IPS-20b (cell line): Measurements from ENCODE around the gene UVRAG.

Experiments
- H3K27ac ChIP-seq: one replicate; pipeline ENCODE4 v1.5.1; 2013; ENCODE audit warnings: low read length
- H3K27me3 ChIP-seq: 2 replicates; pipeline ENCODE4 v1.6.1; 2013; ENCODE audit warnings: mild to moderate bottlenecking, low read length, inconsistent platforms; ENCODE audit not compliant: insufficient read depth
- H3K36me3 ChIP-seq: 2 replicates; pipeline ENCODE4 v1.6.1; 2013; ENCODE audit warnings: low read depth, mild to moderate bottlenecking, inconsistent platforms, low read length, moderate library complexity; ENCODE audit not compliant: insufficient read depth
- H3K4me1 ChIP-seq: 2 replicates; pipeline ENCODE4 v1.6.1; 2013; ENCODE audit warnings: mild to moderate bottlenecking, control low read depth, inconsistent platforms, low read length, moderate library complexity; ENCODE audit not compliant: insufficient read depth
- H3K4me3 ChIP-seq: 2 replicates; pipeline ENCODE4 v1.5.1; 2013; ENCODE audit warnings: mild to moderate bottlenecking, low read length, inconsistent platforms
- H3K9ac ChIP-seq: 2 replicates; pipeline ENCODE4 v1.6.1; 2013; ENCODE audit warnings: low read depth, mild to moderate bottlenecking, inconsistent platforms, low read length, moderate library complexity
- H3K9me3 ChIP-seq: 2 replicates; pipeline ENCODE4 v1.6.1; 2013; ENCODE audit warnings: mild to moderate bottlenecking, low read depth, low read length, inconsistent platforms; ENCODE audit not compliant: insufficient read depth

UVRAG gene

DNA sequence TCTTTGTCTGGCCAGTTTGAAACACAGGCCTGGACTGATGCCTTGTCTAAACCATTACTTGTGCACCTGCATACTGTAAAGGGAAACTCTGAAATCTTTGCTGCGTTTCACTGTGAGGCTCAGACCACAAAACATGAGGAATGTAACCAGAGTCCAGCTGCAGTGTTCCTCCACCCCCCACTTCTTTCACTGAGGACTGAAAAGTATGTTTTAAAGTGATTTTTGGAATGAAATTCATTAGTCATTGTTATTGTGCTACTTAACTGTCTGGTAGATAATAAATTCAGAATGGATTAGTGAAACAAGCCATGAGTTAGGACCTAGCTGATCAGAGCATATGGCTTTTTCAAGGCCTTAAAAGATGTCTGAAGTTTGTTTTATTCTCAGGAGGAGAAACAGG is 210.1 kb downstream of the UVRAG start:
- Histone ChIP-seq H3K4me3 (no peak overlapping the region), H3K27ac (no peak overlapping the region), H3K36me3 (no peaks in the 10 kb centered on the region), H3K27me3 (no peaks in the 10 kb centered on the region), H3K4me1 (peaks cover 8% of the 10 kb centered on the region; the same call in 1 of the 2 replicates), H3K9me3 (no peaks in the 10 kb centered on the region), H3K9ac (no peak overlapping the region)

DNA sequence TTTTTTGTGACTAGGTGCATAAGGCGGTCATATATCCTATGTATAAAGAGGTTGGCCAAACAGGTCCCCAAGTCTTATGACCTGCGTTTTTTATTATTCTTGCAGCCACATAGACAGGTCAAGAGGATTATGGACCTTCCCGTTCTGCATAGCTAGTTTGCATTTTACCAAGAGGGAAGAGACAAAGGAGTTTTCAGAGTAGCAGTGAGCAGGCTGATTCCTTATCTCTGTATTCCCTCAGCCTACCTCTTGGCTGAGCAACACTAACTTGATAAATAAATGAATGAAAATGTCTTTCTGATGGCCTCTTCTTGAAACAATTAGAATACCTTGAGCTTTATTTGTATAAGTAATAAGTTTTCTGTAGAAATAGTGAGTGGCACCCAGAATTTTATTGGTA is 210.8 kb downstream of the UVRAG start:
- no peaks in the 10 kb centered on the region for H3K27me3 ChIP-seq
- no peak overlapping the region for H3K4me3 ChIP-seq
- no peaks in the 10 kb centered on the region for H3K36me3 ChIP-seq
- no peaks in the 10 kb centered on the region for H3K9me3 ChIP-seq
- H3K4me1 ChIP-seq, result peaks cover 12% of the 10 kb centered on the region
- no peak overlapping the region for H3K9ac ChIP-seq
- H3K27ac ChIP-seq, result no peak overlapping the region

DNA sequence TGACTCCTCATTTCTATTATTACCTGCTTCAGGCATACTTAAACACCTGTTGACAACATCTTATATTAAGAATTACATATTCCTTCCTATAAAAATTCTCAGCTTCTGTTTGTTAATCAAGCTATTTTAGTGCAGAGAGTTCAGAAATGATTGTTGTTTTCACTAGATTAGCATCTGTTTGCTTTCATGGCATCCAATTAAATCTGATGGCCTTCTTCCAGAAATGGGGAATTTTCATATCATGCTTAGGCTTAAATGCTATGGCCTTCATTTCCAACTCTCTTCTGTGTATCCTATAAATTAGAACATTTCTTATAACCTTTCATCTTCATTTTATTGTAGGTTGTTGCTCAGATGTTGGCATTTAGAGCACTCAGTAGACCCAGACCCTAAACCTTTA is 211.3 kb downstream of the UVRAG start:
- H3K4me3 ChIP-seq, result no peak overlapping the region
- no peaks in the 10 kb centered on the region for H3K27me3 ChIP-seq
- no peaks in the 10 kb centered on the region for H3K36me3 ChIP-seq
- H3K27ac ChIP-seq, result no peak overlapping the region
- H3K4me1 ChIP-seq, result peaks cover 17% of the 10 kb centered on the region
- no peak overlapping the region for H3K9ac ChIP-seq
- H3K9me3 ChIP-seq, result no peaks in the 10 kb centered on the region

DNA sequence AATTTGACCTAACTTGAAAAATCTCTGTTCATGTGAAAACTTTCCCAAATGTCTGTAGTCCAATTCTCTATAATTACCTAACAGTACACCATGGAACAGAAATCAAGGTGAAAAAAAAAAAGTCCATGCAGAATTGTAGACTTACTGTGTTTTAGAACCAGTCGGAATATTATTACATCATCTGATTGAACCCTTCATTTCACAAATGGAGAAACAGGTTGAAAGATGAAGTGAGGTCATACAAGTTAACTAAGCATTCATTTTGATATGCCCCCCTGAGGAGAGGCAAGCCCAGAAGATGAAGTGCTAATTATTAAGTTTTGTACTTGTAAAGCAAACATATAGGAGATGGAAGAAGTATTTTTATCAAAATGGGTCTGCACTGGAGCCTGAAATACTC is 211.9 kb downstream of the UVRAG start:
- peaks cover 19% of the 10 kb centered on the region for H3K4me1 ChIP-seq
- H3K27me3 ChIP-seq, result no peaks in the 10 kb centered on the region
- no peak overlapping the region for H3K27ac ChIP-seq
- H3K9me3 ChIP-seq, result no peaks in the 10 kb centered on the region
- H3K4me3 ChIP-seq, result no peak overlapping the region
- H3K36me3 ChIP-seq, result no peaks in the 10 kb centered on the region
- no peak overlapping the region for H3K9ac ChIP-seq

DNA sequence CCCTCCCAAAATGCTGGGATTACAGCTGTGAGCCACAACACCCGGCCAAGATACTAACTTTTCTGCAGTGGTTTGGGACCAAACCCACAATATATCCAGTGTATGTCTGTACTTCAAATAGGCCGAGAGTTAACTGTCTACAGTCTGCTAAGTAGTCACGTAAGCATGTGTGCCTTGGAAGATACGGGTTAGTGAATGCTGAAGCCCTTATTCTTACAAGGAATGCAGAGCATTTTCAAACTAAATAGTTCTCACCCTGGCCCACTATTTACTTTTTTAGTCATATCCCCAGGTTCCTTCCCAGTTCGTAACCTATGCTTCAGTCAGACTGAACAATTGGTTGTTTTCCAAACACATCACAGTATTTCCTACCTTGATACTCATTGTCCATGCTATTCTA is 215.3 kb downstream of the UVRAG start:
- no peak overlapping the region for H3K27ac ChIP-seq
- H3K36me3 ChIP-seq, result no peaks in the 10 kb centered on the region
- H3K9me3 ChIP-seq, result no peaks in the 10 kb centered on the region
- peaks cover 14% of the 10 kb centered on the region for H3K4me1 ChIP-seq
- H3K9ac ChIP-seq, result no peak overlapping the region
- H3K27me3 ChIP-seq, result no peaks in the 10 kb centered on the region
- no peak overlapping the region for H3K4me3 ChIP-seq

DNA sequence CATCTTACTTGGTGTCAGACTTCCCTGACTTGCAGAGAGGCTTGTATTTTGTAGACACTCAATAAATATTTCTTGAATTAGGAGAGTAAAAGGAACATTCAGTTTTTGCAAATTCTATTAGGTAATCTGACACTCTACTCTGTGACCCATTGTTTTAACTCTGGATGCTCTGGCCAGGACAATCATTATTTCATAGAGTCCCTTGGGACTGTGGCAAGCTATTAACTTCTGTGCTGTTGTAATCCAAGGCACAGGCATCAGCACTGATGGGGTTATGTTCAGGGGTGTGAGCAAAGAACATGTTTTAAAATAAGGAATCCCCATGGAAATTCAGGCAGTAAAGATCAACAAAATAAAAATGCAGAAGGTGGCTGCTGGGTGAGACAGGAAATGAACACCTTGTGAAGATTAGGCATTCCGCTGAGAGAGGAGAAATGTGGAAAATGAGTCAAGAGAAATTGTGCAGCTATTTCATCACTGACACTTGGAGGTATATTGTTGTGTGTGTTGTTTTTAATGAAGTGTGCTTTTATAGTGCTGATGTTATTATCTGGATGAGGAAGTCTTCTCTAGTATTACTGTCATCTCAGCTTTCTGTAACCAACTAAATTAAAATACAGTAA is 216.1 kb downstream of the UVRAG start:
- Histone ChIP-seq H3K4me1 (peaks cover 14% of the 10 kb centered on the region), H3K9me3 (no peaks in the 10 kb centered on the region), H3K36me3 (no peaks in the 10 kb centered on the region), H3K4me3 (no peak overlapping the region), H3K27ac (no peak overlapping the region), H3K27me3 (no peaks in the 10 kb centered on the region), H3K9ac (no peak overlapping the region)

DNA sequence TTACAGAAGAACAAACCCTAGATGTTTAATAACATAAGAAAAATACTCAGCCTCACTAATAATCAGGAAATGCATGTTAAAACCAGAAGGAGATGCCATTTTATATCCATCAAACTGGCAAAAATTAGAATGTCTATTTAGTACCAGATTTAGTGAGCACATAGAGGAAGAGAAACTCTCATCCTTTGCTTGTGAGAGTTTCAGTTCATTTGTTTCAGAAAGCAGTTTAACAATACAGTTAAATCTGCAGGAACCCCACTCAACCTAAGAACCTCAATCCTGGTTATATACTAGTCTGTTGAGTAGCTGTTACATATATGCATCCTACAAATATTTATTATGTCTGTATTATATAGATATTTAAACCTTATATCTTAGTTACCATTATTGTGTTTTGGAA is 218.7 kb downstream of the UVRAG start:
- H3K4me3 ChIP-seq, result no peak overlapping the region
- H3K9ac ChIP-seq, result no peak overlapping the region
- no peak overlapping the region for H3K27ac ChIP-seq
- H3K4me1 ChIP-seq, result peaks cover 11% of the 10 kb centered on the region
- no peaks in the 10 kb centered on the region for H3K9me3 ChIP-seq
- no peaks in the 10 kb centered on the region for H3K36me3 ChIP-seq
- H3K27me3 ChIP-seq, result no peaks in the 10 kb centered on the region

DNA sequence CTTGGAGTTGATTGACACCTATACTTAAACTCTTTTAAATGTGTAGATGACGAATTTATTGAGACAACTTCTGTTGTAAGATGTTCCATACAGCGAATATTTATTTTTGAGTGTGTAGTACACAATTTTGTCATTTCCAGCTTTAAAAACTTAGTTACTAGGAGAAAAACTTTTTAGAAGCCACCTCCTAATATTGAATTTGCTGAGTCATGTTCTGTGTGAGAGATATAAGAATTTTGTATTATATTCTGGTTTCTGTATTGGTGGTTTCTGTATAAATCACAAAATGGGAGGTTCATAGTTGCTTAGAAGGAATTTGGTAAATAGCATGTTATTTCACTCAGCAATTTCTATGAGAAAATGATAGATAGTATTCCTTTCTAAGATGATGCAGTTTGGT is 220.0 kb downstream of the UVRAG start:
- H3K27ac ChIP-seq, result no peak overlapping the region
- no peak overlapping the region for H3K9ac ChIP-seq
- peaks cover 11% of the 10 kb centered on the region for H3K4me1 ChIP-seq
- no peaks in the 10 kb centered on the region for H3K36me3 ChIP-seq
- no peaks in the 10 kb centered on the region for H3K9me3 ChIP-seq
- no peak overlapping the region for H3K4me3 ChIP-seq
- H3K27me3 ChIP-seq, result no peaks in the 10 kb centered on the region

DNA sequence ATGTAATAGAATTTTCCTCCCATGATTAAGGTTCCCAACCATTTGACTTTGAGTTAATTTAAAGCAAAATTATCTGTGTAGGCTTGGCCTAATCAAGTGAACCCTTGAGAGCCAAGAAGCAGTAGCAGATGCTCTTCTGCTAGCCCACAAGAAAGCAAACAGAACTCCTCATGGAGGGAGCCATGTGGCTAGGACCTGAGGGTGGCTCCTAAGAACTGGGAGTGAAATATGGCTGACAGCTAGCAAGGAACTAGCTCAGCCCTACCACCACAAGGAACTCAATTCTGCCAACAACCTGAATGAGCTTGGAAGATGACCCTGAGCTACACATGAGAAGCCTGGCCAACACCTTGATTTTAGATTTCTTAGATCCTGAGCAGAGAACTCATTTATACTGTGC is 223.6 kb downstream of the UVRAG start:
- no peaks in the 10 kb centered on the region for H3K27me3 ChIP-seq
- H3K4me1 ChIP-seq, result no peaks in the 10 kb centered on the region; the same call in 1 of the 2 replicates
- H3K9ac ChIP-seq, result no peak overlapping the region
- H3K9me3 ChIP-seq, result no peaks in the 10 kb centered on the region
- H3K36me3 ChIP-seq, result no peaks in the 10 kb centered on the region
- H3K4me3 ChIP-seq, result no peak overlapping the region
- no peak overlapping the region for H3K27ac ChIP-seq

DNA sequence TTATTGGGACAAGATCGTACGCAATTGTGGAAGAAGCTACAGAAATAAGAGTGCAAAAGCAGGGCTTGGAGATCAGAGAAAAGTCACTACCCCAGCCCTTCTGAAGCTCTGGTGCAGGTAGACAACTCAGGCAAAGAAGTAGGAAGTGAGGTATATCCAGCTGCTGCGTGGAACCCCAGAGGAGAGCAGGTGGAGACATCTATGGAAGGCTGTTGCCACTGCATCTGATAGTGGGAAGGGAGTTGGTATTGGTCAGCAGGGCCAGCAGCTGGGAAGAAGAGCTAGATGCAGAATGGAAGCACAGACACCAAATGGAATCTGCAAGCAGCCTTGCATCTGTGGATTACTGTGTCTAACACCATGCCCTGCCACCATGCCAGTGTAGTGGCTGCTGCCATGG is 226.2 kb downstream of the UVRAG start:
- Histone ChIP-seq H3K9me3 (no peaks in the 10 kb centered on the region), H3K36me3 (no peaks in the 10 kb centered on the region), H3K4me1 (peaks cover 5% of the 10 kb centered on the region; the same call in 1 of the 2 replicates), H3K4me3 (no peak overlapping the region), H3K27me3 (no peaks in the 10 kb centered on the region), H3K9ac (no peak overlapping the region), H3K27ac (no peak overlapping the region)

DNA sequence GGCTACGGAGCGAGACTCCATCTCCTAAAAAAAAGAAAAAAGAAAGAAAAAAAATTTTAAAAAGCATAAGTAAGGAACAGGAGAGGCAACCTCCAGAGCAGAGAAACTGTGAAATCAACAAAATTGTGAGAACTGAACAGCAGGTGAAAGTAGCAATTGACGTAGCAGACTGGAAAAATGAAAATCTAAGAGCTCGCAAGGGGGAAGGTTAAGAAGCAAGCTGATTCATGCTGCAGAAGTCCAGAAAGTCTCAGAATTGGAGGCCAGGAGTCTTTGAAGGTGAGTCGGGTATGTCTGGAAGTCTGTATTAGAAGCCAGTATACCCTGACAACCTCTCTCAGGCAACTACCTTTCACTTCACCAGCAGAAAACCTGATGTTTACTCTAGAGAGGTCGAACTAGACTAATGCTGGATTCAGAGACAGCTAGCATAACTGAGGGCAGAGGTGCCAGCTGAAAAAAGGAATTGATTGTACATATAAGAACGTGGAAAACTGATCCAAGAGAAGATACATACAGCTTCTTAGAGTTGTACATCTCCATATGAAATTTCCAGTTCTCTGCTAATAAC is 229.8 kb downstream of the UVRAG start:
- Histone ChIP-seq H3K9ac (no peak overlapping the region), H3K4me3 (no peak overlapping the region), H3K27me3 (no peaks in the 10 kb centered on the region), H3K36me3 (no peaks in the 10 kb centered on the region; the same call in 1 of the 2 replicates), H3K27ac (no peak overlapping the region), H3K9me3 (peaks cover 22% of the 10 kb centered on the region), H3K4me1 (peaks cover 5% of the 10 kb centered on the region; the same call in 1 of the 2 replicates)

DNA sequence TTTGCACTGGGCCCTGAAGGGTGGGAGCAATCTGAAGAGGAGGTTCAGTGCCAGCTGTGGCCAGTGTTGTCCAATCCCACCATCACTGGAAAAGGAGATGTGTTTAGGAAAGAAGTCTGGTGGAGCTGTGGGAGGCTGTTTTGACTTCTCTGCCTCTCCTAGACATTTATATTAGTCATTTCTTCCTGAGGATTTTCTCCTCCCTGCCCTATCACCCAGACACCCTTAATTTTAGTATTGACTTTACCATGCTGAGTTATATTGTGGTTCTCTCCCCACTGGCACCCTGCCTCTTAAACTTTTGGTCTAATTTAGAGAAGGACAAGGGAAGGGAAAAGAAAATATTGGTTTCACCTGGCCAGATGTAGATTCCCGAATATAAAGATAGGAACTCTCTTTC is 232.2 kb downstream of the UVRAG start:
- no peak overlapping the region for H3K9ac ChIP-seq
- H3K9me3 ChIP-seq, result peaks cover 23% of the 10 kb centered on the region
- H3K27me3 ChIP-seq, result no peaks in the 10 kb centered on the region
- H3K4me3 ChIP-seq, result no peak overlapping the region
- peaks cover 5% of the 10 kb centered on the region; the same call in 1 of the 2 replicates for H3K4me1 ChIP-seq
- no peak overlapping the region for H3K27ac ChIP-seq
- H3K36me3 ChIP-seq, result no peaks in the 10 kb centered on the region; the same call in 1 of the 2 replicates
